ENCODE data around the gene GPS1. TPM values are rescaled to one million over a fixed set of nuclear protein-coding genes. Genes with fewer than 3 reads are reported as not detected.

Gene GPS1
- polyA plus RNA-seq, 1 of the 3 experiments (the other 2 are of a cell fraction): 264 TPM

- no peak overlapping the region for H3K4me2 ChIP-seq
- no peak overlapping the region for H3K27ac ChIP-seq (ENCODE audit: low read depth in 2 of 2, low read length in 1 of 2)
- no peak overlapping the region for H3K4me3 ChIP-seq (ENCODE audit: low read depth in 2 of 2, low read length in 1 of 2)
- no peak overlapping the region for H2AFZ ChIP-seq (ENCODE audit: low read depth)
- WGBS (ENCODE audit: low lambda C conversion rate): 95% methylated on average over 23 of the region's 29 CpGs
- no peaks in the 10 kb centered on the region for H3K9me2 ChIP-seq
- no peaks in the 10 kb centered on the region for H3K27me3 ChIP-seq (ENCODE audit: insufficient read depth)
- H4K20me1 ChIP-seq (ENCODE audit: insufficient read depth): peaks cover 8% of the 10 kb centered on the region
- H3K9me3 ChIP-seq: no peaks in the 10 kb centered on the region
- H3K9ac ChIP-seq: no peak overlapping the region
- H3K4me1 ChIP-seq (ENCODE audit: control insufficient read depth in 1 of 2, insufficient read depth in 2 of 2, low read depth in 1 of 2, low read length in 1 of 2): no peaks in the 10 kb centered on the region; a peak in 1 of 4 replicates
- TF ChIP-seq GATA2 (CRISPR knock-in tag; IDR thresholded peaks at IDR 0.05) (no peak), FOXM1 (IDR thresholded peaks at IDR 0.05; ENCODE audit: low read depth) (no peak), FOXJ3 (CRISPR knock-in tag; IDR thresholded peaks at IDR 0.05) (no peak), REST (IDR thresholded peaks at IDR 0.05; ENCODE audit: low read depth, low read length) (no peak), EP300 (IDR thresholded peaks at IDR 0.05; ENCODE audit: borderline replicate concordance in 1 of 2, low read depth in 1 of 2, low read length in 1 of 2) (no peak), CTCF (IDR thresholded peaks at IDR 0.05) (no peak), TEAD4 (IDR thresholded peaks at IDR 0.05; ENCODE audit: borderline replicate concordance, insufficient read depth) (no peak), RCOR1 (IDR thresholded peaks at IDR 0.05; ENCODE audit: low read length) (no peak), USF2 (IDR thresholded peaks at IDR 0.05; ENCODE audit: borderline replicate concordance, low read depth, low read length) (no peak), ZBTB33 (IDR thresholded peaks at IDR 0.05; ENCODE audit: borderline replicate concordance, low read depth) (no peak), POLR2AphosphoS5 (IDR thresholded peaks at IDR 0.05; ENCODE audit: low read depth, low read length) (no peak)
- H3K79me2 ChIP-seq (ENCODE audit: insufficient read depth): peaks cover 13% of the 10 kb centered on the region; the same call in 1 of the 2 replicates
- ChIA-PET POLR2A (interaction anchor here (1.0 to 1.8 kb wide), 2 partner anchors 8 to 14 kb away, joined by 4 to 5 read pairs; no protein-coding TSS in a partner anchor), CTCF (interaction anchor here (1.4 to 4.3 kb wide), 3 partner anchors 8 to 71 kb away, joined by 4 to 22 read pairs (median 5); partner anchors contain the start of gene FASN)
- H3K36me3 ChIP-seq (replicated peaks in 1 of 2; ENCODE audit: control insufficient read depth in 1 of 2, insufficient read depth in 2 of 2, low read length in 1 of 2): peaks cover 38 to 94% of the 10 kb centered on the region in 2 experiments
- no peak for DNase-seq
- H3F3A ChIP-seq (replicated peaks; ENCODE audit: insufficient read depth): no peaks in the 10 kb centered on the region
Measured at GRCh38 chr17:82090549-82091263, 39.0 kb downstream of the GPS1 start.

Data from SK-N-SH (cell line).